ENCODE results near the gene UBE2G1.
"Not testable (repeated sequence)": the region's sequence is repeated elsewhere in the genome, so short reads cannot be mapped to it uniquely, and the experiment has no call there.

The UBE2G1 gene

DNA sequence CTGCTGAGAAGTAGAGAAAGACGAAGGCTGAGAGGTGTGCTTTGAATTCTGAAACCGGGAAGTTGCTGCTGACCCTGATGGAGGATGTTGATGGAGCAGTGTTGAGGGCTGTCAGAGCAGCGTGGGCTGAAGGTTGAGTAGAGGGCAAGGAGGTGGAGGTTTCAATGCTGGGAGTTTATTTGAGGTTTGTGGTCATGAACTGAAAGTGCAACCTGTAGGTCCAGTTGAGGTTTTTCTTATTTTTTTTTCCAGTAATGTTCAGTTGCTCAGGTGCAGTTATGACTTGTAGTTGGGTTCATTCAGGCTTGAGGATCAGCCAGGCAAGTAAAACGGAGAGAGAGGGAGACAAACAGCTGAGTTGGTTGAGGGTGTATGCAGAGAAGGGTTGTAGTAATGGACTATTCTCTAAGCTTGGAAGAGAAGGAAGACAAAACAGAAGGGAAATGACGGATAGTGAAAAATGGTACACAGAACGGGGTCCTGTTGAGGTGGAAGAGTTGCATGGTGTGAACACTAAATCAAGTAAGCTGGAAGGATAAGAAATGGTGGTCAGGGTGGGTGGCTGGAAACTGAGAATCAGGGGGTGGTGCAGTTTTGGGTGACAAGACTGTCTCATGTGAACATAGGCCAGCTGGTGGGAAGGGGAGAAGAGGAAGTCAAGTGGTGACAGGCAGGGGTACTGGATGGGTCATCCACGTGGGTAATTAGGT lies 8.7 kb upstream of the UBE2G1 start:
- peak; percentile 20 to 49 for DNase-seq

DNA sequence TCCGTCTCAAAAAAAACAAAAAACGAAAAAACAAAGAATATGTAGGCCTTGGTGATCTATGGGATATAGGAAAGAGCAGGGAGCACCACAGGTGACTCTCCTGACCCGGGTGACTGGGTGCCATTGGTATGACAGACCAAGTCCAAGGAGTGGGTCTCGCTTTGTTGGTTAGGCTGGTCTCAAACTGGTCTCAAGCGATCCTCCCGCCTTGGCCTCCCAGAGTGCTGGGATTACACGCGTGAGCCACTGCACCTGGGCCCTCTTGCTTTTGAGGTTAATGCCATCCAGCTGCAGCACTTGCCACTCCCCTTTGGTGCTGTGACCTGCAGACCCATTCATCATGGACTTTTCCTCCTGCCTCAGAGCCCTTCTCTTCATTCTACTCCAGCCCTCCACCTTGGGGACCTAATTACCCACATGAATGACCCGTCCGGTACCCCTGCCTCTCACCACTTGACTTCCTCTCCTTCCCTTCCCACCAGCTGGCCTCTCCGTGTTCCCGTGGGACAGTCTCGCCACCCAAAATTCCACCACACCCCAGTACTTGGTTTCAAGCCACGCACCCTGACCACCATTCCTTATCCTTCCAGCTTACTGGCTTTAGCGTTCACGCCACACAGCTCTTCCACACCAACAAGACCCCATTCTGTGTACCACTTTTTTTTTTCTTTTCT lies 3.2 kb upstream of the UBE2G1 start:
- no peak for DNase-seq

DNA sequence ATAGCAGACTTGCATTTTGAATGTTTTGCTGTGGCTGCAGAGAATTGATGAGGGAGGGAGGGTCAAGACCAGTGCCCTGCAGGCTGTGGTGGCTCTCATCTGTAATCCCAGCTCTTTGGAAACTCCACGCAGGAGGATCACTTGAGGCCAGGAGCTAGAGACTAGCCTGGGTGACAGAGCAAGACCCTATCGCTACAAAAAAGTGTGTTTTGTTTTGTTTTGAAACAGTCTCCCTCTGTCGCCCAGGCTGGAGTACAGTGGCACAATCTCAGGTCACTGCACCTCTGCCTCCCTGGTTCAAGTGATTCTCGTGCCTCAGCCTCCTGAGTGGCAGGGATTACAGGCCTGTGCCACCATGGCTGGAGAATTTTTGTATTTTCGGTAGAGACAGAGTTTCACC lies 1.9 kb upstream of the UBE2G1 start:
- DNase-seq = no peak

DNA sequence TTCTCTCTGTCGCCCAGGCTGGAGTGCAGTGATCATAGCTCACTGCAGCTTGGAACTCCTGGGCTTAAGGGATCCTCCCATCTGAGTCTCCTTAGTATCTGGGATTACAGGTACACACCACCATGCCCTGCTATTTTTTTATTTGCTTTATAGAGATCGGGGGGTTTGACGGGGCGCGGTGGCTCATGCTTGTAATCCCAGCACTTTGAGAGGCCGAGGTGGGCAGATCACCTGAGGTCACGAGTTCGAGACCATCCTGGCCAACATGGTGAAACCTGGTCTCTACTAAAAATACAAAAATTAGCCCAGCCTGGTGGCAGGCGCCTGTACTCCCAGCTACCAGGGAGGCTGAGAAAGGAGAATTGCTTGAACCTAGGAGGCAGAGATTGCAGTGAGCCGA lies 702 bp upstream of the UBE2G1 start:
- not testable (repeated sequence) for DNase-seq

DNA sequence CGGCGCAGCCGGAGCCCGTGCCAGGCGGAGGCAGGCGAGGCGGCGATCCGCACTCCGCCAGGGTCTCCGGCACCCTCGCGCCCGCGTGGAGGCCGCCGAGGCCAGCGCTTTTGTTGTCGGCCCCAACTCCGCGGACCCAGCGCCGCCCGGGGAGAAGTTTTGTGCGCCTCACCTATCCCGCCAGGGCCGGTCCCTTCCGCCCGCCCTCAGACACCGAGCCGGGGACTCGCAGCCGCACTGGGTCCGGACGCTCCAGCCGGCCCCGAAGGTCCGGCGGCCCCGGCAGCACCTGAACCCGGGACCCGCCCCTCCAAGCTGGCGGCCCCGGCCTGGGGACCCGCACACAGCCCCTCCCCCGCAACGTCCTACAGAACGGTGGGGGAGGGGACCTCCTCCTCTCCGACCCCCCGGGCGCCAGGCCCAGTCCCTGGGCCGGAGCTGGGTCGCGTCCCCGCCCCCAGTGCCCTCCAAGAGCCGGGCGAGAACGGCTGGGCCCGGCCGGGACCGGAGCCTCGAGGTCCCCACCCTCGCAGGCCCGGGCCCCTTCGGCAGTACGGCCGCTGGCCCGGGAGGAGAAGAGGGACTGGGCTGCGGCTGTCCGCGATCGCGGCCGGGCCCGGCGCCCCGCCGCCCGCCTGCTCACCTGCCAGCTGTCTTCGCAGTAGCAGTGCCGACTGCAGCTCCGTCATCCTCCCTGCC lies 698 bp downstream of the UBE2G1 start:
- no peak for DNase-seq

DNA sequence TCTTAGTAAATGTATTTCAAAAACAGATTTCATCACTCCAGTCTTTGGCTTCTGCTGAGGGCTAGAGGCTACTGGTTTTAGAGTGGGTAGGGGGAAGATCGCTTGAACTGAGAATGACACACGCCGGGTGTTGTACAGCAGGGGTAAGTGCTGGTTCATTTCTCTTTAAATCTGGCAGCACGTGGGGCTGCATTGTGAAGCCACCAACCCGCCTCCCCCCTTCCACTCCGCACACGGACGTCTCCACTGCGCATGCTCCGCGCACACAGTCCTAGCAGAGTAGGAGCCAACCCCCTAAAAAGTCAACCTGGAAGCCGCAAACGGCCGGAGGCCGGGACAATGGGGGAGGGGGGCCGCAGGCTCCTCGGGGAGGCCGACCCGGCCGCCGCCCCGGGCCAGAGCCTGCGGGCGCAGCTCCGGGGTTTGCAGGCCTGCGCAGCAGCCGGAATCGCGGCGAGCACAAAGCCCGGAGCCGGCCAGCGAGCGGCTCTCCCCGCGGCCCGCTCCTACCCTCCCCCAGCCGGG lies 1.3 kb downstream of the UBE2G1 start:
- peak; percentile 92 to 93 for DNase-seq

DNA sequence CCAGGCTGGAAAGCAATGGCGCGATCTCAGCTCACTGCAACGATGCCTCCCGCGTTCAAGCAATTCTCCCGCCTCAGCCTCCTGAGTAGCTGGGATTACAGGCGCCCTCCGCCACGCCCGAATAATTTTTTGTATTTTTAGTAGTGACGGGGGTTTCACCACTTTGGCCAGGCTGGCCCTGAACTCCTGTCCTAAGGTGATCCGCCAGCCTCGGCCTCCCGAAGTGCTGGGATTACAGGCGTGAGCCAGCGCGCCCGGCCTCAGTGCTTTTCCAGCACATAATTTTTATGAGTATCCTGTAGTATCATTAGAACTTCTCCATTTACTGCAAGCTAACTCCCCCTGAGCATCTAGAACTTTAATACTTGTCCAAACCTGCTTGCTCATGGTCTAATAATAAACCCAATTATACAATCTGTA lies 1.8 kb downstream of the UBE2G1 start:
- no peak for DNase-seq

DNA sequence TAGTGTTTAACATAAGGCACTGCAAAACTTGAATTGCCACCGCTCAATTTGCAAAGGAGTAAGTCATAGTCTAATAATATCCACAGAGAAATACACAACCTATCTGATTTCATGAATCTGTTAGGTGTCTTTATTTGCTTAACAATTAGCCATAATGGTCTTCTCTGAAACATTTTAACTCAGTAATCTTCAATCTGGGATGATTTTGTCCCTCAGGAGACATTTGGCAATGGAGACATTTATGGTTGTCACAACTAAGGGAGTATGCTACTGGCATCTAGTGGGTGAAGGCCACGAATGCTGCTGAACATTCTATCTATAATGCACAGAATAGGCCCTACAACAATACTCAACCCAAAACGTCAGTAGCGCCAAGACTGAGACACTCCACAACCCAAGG lies 4.3 kb downstream of the UBE2G1 start:
- no peak for DNase-seq

DNA sequence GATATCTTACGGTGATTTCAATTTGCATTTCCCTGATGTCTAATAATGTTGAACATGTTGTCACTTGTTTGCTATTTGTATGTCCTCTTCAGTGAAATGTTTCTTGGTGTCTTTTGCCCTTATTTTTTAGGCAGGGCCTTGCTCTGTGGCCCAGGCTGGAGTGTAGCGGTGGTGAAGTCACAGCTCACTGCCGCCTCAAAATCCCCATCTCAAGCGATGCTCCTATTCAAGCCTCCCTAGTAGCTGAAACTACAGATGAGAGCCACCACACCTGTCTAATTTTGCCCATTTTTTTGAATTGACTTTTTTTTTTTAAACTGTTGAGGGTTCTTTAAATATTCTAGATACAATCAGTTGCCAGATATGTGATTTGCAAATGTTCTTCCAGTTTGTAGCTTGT lies 8.3 kb downstream of the UBE2G1 start:
- no peak for DNase-seq

DNA sequence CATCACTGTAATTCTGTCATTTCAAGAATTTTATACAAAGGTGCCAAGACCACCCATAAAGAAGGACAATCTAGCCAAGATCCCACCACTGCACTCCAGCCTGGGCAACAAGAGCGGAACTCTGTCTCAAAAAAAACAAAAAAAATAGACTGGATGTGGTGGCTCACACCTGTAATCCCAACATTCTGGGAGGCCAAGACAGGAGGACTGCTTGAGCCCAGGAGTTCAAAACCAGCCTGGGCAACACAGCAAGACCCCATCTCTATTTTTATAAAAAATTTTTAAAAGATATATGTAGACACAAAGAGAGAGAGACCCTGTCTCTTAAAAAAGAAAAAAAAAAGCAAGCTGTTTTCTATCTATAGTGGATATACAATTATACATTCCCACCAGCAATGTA lies 8.8 kb downstream of the UBE2G1 start:
- no peak for DNase-seq

DNA sequence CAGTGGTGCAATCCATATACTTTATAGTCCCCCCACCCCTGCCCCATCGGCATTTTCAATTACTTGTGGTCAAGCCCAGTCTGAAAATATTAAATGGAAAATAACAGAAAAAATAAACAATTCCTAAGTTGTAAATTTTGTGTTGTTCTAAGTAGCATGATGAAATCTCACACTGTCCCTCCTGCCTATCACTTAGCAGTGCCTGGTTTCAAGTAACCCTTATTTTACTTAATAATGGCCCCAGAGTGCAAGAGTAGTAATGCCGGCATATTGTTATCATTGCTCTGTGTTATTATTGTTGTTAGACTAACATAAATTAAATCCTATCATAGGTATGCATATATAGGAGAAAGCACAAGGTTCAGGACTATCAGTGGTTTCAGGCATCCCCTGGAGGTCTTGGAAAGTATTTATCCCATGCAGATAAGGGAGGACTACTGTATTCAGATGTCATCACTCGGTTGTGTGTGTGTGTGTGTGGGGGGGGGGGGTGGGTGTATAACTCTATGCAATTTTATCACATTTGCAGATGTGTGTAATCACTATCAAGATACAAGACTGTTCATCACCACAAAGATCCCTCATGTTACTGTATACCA lies 9.3 kb downstream of the UBE2G1 start:
- no peak for DNase-seq

DNA sequence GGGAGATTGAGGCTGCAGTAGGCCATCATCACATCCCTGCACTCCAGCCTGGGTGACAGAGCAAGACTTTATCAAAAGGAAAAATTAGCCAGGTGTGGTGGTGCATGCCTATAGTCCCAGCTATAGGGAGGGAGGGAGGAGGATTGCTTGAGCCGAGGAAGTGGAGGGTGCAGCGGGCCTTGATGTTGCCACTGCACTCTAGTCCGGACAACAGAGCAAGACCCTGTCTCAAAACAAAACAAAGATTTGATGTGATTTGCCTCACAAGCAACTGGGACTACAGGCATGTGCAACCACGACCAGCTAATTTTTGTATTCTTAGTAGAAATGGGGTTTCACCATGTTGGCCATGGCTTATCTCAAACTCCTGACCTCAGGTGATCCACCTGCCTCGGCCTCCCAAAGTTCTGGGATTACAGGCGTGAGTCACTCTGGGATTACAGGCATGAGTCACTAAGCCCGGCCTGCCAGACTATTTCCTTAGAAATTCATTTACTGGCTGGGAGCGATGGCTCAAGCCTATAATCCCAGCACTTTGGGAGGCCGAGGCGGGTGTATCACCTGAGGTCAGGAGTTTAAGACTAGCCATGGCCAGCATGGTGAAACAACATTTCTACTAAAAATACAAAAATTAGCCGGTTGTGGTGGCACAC lies 11.5 kb downstream of the UBE2G1 start:
- no peak for DNase-seq

DNA sequence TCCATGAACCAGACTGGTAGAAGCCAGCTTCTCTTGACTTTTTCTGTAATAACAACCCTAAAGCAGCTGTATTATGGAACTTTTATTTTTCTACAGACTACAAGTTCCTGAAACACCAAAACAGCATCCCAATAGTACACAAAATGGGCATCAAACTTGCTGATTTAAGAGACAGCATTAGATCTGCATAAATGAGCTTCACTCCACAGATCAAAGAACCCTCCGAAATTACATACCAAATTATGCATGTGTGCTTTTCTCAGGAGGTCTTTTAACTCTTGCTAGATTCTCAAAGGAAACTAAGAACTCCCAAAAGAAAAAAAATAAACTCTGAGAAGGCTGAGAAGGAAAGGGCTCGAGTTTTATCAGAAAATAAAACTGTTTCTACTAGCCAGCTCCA lies 12.3 kb downstream of the UBE2G1 start:
- DNase-seq = no peak

DNA sequence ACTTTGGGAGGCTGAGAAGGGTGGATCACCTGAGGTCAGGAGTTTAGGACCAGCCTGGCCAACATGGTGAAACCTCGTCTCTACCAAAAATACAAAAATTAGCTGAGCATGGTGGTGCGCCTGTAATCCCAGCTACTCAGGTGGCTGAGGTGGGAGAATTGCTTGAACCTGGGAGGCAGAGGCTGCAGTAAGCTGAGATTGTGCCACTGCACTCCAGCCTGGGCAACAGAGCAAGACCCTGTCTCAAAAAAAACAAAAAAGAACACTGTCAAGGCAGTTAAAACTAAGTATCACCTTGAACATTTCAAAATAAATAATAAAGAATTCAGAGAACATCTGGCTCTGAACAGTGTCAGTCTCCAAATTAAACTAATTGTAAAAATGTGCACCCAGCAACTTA lies 16.3 kb downstream of the UBE2G1 start:
- not testable (repeated sequence) for DNase-seq

DNA sequence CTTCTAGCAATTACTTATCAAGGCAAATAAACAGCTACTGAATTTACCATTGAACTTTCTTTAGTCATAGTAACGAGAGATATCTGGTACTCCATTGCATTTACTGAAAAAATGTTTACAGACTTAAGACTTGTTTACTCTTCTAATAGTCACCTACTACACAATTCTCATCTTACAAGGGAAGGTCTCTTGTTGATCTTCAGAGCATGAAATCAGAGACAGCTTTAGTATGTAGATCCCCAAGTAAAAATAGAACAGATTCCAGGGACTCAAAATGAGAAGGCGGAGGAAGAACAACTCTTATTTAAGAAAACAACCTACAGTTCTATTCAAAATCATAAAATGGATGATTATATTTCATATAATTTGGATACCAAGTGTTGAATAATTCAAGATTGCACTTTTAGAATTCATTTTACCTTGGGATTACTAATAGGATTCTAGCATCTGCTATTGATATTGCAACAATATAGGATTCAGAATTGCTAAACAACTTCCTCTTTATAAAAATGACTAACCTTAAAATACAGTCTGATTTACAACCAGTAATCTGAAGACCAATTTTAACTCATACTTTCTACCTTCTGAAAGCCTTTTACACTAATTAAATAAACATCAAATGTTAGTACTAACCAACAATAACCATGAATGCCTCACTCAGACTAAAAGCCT lies 20.8 kb downstream of the UBE2G1 start:
- DNase-seq = no peak

DNA sequence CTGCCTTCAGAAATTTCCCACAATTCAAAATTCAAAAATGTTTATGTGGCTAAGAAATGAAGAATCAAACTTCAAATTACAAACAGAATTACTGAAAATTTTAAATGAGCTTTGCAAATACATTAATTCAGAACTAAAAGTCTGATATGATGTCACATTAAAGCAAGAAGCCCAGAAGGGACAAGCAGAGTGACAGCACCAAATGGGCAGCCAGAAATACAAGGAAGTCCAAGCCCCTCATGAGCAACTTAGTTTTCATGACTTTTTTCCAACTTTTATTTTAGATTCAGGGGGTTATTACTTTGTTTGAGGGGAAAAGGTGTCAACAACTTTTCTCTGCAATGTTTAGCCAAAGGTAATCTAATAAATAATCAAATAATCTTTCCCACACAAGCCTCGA lies 21.5 kb downstream of the UBE2G1 start:
- no peak for DNase-seq

DNA sequence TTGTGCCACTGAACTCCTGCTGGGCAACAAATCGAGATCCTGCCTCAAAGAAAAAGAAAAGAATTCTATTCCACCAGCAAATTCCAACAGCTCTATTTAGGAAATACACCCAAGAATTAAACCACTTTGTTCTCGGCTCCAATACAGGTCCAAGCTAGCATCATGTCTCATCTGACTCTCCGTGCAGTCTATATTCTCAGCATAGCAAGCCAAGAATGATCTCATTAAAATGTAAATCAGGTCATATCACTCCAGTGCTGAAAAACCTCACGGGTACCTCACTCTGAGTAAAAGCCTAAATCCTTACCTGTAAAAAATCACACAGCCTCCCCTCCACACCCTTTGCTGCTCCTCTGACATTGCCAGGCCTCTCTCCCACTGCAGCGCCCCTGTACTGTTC lies 23.9 kb downstream of the UBE2G1 start:
- no peak for DNase-seq

DNA sequence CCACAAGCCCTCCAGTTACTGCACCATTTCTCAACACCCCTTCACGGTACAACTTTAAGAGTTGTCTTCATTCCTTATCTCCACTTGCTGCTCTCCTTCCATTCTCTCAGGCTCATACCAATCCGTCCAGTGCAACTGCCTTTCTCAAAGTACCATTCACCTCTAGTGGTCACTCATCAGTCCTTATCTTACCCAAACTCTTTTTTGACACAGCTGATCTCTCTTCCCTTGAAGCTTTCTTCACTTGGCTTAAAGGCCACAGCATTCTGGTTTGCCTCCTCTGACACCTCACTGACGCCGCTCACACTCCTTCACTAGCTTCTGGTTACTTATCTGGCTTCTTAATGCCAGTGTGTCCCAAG lies 24.9 kb downstream of the UBE2G1 start:
- DNase-seq = no peak

DNA sequence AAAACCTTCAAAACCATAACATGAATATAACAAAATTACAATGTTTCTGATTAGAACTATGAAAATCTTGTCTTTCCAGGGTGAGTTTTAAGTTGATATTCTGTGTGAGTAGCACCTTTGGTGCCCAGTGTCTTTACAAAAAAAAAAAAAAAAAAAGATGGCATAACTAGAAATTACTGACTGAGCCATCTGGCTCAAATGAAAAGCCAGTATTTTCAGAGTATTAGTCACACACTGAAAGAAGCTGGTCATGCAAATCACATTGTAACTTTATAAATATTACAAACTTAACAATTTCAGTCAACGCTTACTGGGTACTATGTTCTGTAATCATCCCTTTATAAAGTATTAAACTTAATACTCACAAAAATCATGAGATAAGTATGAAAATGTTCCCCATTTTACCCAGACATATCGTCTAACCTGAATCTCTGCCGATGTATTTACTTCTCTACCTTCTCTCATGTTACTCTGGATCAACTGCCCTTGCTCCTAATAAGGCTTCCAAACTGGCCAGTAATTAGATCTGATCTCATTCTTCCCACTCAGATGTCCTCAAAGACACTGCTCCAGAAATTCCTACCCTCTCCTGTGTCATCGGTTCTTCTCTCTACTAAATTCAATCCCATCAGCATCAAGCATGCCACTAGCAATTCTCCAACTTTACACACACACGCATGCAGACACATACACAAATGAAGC lies 25.4 kb downstream of the UBE2G1 start:
- DNase-seq = no peak

DNA sequence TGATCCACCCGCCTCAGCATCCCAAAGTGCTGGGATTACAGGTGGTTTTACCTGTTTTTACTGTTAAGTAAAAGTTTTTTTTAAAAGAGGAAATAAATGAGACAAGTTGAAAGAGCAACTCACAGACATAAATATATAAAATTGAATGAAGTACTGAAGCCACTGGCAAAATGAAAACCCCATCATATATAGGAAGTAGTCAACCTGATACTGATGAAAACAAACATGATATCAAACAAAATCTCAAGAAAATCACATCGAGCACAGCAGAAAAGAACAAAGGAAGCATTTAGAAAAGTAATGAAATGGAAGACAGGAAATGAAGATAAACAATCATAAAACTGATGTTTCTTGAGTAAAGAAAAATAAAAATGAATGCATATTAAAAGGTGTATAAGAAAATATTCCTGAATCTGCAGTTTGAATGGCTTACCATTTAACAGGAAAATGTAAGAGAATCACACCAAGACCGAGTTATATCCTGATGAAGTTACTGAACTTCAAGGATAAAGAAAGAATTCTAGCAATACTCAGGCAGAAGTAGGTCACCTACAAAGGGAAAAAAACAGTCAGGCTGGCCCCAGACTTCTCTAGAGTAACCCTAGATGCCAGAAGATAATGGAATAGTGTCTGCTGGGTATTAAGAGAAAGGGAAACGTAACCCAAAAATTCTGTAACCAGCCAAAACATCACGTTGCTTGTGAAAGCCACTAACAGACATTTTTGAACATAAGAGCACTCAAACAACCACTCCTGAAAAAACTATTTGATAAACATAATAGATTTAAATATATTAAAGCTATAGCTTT lies 31.5 kb downstream of the UBE2G1 start:
- DNase-seq = peak in 1 of 2 donors; percentile 33

DNA sequence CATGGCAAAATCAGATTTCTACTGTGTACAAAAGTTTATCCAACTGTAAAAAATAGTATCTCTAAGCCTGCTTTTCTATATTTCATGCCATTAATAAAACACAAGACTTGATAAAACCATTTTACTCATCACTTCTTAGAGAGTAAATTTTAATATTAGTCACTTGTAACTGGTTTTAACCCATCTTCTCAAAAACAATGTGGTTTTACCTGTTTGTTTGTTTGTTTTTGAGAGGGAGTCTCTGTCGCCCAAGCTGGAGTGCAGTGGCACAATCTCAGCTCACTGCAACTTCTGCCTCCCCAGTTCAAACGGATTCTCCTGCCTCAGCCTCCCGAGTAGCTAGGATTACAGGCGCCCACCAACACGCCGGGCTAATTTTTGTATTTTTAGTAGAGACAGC lies 32.1 kb downstream of the UBE2G1 start:
- DNase-seq = no peak
